NCI-H146 treated with DMSO at 0.1 percent for 48 hours (cell line): ENCODE data around the gene DNAAF5.

Source experiments
- DNase-seq: peaks from one replicate; lab custom pipeline; 2025; ENCODE audit not compliant: unreplicated experiment; lab: John Stamatoyannopoulos, UW

DNAAF5 gene

GRCh38 chr7:726084-726853 is at the start of gene DNAAF5:
Gene DNAAF5, plus strand, starts transcription at chr7:726699. Its CDS starts 22 bp downstream, at chr7:726721.
- peak; percentile 77 for DNase-seq

- no peak for DNase-seq
Observed at GRCh38 chr7:676972-677385, 49.5 kb upstream of the DNAAF5 start.

- no peak for DNase-seq
Observed at GRCh38 chr7:680411-681127, 45.9 kb upstream of the DNAAF5 start.

DNA sequence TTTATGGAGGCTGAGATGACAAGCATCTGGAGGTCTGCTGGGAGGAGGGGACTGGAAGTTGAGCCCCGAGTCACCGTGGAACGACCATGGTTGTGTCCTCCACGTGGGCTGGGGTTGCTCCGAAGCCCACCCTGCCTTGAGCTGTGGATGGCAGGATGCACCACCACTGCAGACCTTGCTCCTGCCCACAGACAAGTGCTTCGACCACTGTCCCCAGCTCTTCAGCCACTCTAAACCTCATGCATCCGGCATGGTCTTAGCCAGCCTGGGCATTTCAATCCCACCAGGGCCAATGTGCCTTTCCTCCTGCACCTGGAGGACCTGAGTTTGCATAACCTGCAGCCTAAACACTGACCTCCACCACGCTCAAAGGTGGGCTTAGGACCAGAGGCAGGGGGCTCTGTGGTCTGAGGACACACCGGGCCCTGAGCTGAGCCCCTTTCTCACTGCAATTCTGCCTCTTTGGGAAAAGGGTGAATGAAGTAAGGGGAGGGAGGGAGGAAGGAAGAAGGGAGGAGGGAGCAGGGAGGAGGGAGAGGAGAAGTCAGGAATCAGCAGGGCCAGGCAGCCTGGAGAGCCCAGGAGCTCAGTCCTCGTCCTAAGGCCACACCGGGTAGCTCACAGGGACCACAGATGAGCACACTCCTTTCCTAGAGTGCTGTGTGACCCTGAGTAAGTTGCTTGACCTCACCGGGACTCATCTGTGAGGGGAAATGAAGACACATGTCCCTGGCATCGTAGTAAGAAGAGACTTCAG is 44.8 kb upstream of the DNAAF5 start:
- DNase-seq, result no peak

GRCh38 chr7:682810-683209 is 43.7 kb upstream of the DNAAF5 start:
- DNase-seq, result no peak

DNA sequence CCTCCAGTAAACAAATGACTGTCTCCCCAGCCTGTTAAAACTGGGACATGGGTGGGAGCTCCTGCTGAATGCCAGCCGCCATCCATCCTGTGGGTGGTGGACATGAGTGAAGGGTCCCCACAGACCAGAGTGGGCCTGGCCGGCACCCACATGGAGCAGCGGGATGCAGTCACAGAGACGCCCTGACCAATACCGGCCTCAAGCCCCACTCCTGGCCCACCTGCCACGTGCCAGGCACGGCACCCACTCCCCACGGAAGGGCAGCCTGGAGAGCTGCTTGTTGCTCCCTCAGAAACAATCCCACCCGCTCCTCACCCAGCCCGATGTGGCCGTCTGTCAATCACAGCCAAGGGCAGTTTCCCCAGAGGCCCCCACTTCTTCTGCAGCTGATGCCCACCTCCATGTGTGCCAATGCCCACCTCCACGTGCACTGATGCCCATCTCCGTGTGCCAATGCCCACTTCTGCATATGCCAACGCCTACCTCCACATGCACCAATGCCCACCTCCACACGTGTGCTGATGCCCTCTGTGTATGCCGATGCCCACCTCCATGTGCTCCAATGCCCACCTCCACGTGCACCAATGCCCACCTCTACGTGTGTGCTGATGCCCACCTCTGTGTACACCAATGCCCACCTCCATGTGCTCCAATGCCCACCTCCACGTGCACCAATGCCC is 42.8 kb upstream of the DNAAF5 start:
- no peak for DNase-seq

DNA sequence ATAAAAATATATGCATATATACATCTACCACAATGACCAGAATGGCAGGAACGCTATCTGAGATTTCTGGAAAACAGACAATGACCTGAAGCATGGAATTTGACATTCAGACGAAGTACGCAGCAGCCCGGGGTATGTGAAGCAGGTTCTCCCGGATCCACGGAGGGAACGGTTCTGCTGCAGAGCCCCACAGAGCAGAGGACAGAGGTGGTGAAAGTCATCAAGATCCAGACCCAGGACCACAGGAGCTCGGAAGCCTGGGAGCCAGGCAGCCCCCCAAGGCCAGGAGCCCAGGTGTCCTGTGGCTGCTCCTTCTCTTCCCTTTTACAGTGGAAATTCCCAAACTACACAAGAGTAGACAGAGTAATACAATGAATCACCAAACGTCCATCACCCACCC is 42.1 kb upstream of the DNAAF5 start:
- DNase-seq, result no peak

DNA sequence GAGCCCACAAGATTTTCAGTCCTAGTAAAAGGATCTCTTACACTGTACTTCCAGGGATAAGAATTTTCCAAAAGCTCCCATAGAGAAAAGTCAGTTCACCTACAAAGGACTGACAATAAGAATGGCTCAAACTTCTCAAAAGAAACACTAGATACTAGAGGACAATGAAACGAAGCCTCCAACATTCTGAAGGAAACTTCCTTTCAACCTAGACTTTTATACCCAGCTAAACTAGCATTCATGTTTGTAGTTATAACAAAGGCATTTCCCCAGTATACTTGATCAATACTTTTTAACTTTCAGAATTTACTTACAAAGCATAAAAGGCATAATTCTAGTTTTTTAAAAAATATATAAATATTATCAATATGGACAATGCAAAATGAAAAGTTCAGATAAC is 41.0 kb upstream of the DNAAF5 start:
- DNase-seq, result no peak

DNA sequence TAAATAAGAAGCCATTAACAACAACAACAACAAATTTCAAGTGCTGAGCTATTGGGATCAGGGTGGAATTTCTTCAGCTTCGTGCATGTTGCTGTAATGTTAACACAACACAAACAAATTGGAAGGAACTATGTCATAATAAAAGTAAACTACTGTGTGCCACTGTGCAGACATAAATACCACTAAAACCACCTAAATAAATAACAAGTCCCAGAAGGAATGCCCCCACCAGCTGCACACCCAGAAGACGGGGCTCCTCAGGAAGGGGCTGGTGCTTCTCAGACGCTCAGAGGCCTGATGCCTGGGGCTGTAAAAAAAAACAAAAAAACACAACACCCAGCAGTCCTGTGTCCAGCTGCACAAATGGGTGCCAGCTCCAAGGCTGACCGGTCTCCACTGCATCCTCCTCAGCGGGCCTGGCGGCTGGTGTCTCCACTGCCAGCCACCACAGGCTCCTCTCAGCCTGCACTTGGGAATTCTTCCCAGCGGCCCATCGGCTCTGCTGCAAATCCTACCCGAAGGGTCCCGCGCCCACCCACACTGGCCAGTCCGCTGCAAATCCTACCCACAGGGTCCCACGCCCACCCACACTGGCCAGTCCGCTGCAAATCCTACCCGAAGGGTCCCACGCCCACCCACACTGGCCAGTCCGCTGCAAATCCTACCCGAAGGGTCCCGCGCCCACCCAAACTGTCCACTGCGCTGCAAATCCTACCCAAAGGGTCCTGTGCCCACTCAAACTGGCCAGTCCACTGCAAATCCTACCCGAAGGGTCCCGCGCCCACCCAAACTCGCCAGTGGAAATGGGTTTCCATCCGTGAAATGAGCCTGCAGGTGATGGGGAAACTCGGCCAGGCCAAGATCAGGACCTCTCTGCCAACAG is 35.8 kb upstream of the DNAAF5 start:
- no peak for DNase-seq

DNA sequence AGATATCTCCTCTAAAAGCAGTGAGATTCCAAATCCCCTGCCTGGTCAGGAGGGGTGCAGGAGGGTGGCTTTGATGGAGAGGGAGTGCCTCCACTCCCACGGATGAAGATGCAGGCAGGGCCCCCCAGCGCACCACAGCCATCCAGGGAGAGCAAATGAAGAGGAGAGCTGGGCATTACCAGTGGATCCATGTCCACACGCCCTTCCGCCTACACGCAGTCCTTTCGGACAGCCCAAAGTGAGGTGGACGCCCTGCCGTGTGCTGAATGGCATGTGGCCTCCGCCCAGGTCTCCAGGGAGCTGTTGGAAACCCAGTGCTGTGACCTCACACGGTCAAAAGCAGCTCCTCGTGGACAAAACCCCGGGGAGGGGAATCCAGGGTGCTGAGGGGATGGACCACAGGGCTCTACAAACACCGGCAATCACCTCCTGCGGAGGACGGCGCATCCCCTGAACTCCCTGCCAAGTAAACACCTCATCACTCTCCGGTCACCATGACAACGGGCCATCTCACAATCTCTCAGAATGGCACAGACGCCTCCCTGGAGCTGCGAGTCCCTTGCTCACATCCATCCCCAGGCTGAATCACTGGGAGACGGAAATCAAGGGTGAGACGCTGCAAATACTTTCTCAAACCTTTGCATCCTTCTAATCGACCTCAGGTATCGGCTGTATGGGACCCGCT is 35.0 kb upstream of the DNAAF5 start:
- DNase-seq, result no peak

DNA sequence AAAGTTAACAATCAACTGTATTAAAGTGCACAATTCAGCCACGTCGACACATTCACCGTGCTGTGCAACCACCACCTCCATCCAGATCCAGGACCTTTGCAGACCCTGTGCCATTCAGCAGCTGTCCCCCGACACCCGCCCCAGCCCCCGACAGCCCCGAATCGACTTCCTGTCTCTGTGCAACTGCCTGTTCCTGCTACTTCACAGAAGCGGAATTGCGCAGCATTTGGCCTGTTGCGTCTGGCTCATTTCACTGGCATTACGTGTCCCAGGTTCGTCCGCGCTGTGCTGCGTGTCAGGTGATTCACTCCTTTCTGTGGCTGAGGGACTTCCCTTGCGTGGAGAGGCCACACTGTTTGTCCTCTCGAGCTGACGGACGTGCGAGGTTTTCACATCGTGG is 33.2 kb upstream of the DNAAF5 start:
- DNase-seq, result no peak

- DNase-seq, result no peak
Observed at GRCh38 chr7:696426-696811, 30.1 kb upstream of the DNAAF5 start.

GRCh38 chr7:696812-697551 is 29.5 kb upstream of the DNAAF5 start:
- no peak for DNase-seq

GRCh38 chr7:698515-699475 is 27.7 kb upstream of the DNAAF5 start:
- no peak for DNase-seq

DNA sequence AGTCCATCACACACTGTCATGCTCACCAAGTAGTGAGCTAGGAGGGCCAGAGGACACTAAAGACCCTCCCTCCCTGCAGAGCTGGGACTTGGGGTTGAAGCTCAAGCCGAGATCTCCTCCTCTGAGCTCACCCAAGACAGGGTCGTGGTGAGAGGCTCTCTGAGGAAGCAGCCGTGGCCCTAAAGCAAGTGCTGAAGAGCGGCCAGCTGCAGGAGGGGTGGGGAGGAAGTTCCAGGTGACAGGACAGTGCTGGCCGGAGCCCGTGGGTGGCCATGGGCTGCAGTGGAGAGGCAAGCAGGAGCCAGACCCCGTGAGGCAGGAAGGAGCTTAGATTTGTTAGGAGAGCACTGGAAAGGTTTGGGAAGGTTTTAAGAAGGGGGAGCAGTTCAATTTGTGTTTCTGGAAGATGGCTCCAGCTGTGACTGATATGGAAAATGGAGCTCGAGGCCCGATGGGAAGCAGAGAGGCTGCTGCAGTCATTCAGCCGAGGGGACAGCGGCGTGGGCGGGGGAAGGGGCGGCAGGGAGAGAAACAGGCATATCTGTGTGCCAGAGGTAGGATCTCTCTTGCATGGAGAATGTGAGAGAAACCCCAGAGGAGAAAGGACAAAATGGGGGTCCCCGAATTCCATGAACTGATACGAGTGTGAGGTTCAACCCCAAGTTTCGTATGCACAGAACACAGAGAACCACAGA is 26.9 kb upstream of the DNAAF5 start:
- no peak for DNase-seq

DNA sequence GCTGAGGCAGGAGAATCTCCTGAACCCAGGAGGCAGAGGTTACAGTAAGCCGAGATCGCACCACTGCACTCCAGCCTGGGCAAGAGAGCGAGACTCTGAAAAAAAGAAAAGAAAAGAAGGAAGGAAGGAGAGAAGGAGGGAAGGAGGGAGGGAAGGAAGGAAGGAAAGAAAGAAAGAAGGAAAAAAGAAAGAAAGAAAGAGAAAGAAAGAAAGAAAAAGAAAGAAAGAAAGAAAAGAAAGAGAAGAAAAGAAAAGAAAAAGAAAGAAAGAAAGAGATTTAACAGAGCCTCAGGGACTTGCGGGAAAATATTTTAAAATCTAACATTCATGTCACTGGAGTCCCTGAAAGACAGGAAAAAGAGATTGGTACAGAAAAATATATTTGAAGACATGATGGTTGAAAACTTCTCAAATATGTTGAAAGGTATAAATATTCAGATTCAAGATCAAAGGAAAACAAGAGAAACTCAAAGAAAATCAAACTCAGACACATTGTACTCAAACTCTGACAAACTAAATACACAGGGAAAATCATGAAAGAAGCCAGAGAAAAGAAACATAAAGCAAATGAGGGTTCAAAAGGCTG is 25.3 kb upstream of the DNAAF5 start:
- no peak for DNase-seq

GRCh38 chr7:703049-703448 is 23.4 kb upstream of the DNAAF5 start:
- no peak for DNase-seq
